ENCODE measurements around the gene COBLL1. TPM values are rescaled to one million over a fixed set of nuclear protein-coding genes. Genes with fewer than 3 reads are reported as not detected.

Gene COBLL1
- total and polyA plus RNA-seq, 2 of the 4 experiments (the other 2 are of a cell fraction) = 0.79 to 1.1 TPM

DNA sequence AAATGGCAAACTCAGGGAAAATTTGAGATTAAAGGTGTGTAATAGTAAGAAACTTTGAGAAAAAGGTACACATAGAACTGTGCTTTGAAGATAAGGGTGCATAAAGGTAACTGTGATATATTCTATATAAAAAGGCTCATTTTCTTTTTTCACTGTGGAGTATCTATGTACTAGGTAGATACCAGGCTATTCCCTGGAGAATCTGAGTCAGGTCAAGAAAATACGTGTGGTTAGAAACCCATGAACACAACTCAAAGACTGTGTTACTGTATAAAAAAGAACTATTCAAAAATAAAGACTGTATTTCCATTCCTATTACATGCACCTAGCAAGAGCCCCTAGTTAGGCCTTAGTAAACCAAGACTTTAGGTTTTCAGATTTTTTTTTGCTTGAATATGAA lies 120.2 kb downstream of the COBLL1 start:
- ChIA-PET POLR2A (ENCODE audit: unreplicated experiment) (no interaction called here), CTCF (no interaction called here)
- Histone ChIP-seq H2BK5ac (ENCODE audit: low read depth, low read length, poor library complexity, severe bottlenecking) (no peak overlapping the region), H3K36me3 (ENCODE audit: control insufficient read depth, insufficient read depth, low read length) (no peaks in the 10 kb centered on the region), H4K8ac (ENCODE audit: low read depth in 2 of 2, low read length in 2 of 2) (no peak overlapping the region), H4K91ac (ENCODE audit: insufficient read depth, low read depth, low read length) (no peak overlapping the region), H3K9me1 (ENCODE audit: insufficient read depth, low read length) (no peaks in the 10 kb centered on the region), H3K18ac (ENCODE audit: low read depth, low read length) (no peak overlapping the region), H2AK9ac (replicated peaks; ENCODE audit: low read depth, low read length, poor library complexity) (no peak overlapping the region), H3K4me1 (ENCODE audit: control insufficient read depth, insufficient read depth, low read length) (no peaks in the 10 kb centered on the region), H2AK5ac (ENCODE audit: low read depth, low read length) (no peak overlapping the region), H3K9ac (ENCODE audit: low read depth, low read length) (no peak overlapping the region), H3K23ac (ENCODE audit: low read depth, low read length) (no peak overlapping the region), H2AFZ (replicated peaks; ENCODE audit: low read length, poor library complexity) (no peak overlapping the region), H3K4ac (ENCODE audit: low read depth, low read length) (no peak overlapping the region), H2BK120ac (ENCODE audit: low read depth, low read length) (no peak overlapping the region), H4K20me1 (ENCODE audit: insufficient read depth, low read length) (no peaks in the 10 kb centered on the region), H3K4me3 (ENCODE audit: insufficient read depth, low read depth, low read length) (no peak overlapping the region), H3K79me1 (ENCODE audit: low read depth in 1 of 2, low read length in 2 of 2) (no peaks in the 10 kb centered on the region), H3K14ac (replicated peaks; ENCODE audit: low read depth, low read length) (no peak overlapping the region), H3K4me2 (ENCODE audit: low read depth, low read length) (no peak overlapping the region), H2BK20ac (ENCODE audit: low read depth, low read length) (no peak overlapping the region), H4K5ac (ENCODE audit: low read depth, low read length) (no peak overlapping the region), H3K27ac (ENCODE audit: insufficient read depth, low read length) (no peak overlapping the region), H3K56ac (ENCODE audit: extremely low read depth, insufficient read depth, low read length) (no peak overlapping the region), H2BK15ac (ENCODE audit: low read depth, low read length) (no peak overlapping the region), H3K27me3 (ENCODE audit: control insufficient read depth, insufficient read depth, low read length) (no peaks in the 10 kb centered on the region), H3K9me3 (ENCODE audit: control insufficient read depth, insufficient read depth, low read length) (no peaks in the 10 kb centered on the region)
- ATAC-seq (ENCODE audit: low read depth) (no peak), DNase-seq (no peak)
- dilution Hi-C loops (cut with HindIII; ENCODE audit: low sequenced_read_pairs, unreplicated experiment) = no loop called here
- intact Hi-C loops (cut with micrococcal nuclease) = no loop called here
- no CpG with 5 or more reads among the region's 1 CpG for WGBS, 2 experiments (ENCODE audit: extremely low coverage in 2 of 2, insufficient read length in 1 of 2)
- TF ChIP-seq RFX5 (IDR thresholded peaks at IDR 0.05; ENCODE audit: low read depth, low read length) (no peak), MAFK (IDR thresholded peaks at IDR 0.05; ENCODE audit: low read depth, low read length) (no peak), CHD1 (IDR thresholded peaks at IDR 0.05; ENCODE audit: low read depth, low read length) (no peak), MXI1 (IDR thresholded peaks at IDR 0.05; ENCODE audit: borderline replicate concordance, low read depth, low read length) (no peak), RCOR1 (IDR thresholded peaks at IDR 0.05; ENCODE audit: insufficient replicate concordance, low read length) (no peak), SMC3 (IDR thresholded peaks at IDR 0.05; ENCODE audit: low read depth, low read length) (no peak), MAZ (IDR thresholded peaks at IDR 0.05; ENCODE audit: borderline replicate concordance, low read depth, low read length) (no peak), RAD21 (IDR thresholded peaks at IDR 0.05; ENCODE audit: low read length) (no peak), CEBPB (IDR thresholded peaks at IDR 0.05; ENCODE audit: low read depth, low read length) (no peak), NFE2L2 (IDR thresholded peaks at IDR 0.05; ENCODE audit: low read depth, low read length) (no peak)
- TF ChIP-seq, protein P1, sequence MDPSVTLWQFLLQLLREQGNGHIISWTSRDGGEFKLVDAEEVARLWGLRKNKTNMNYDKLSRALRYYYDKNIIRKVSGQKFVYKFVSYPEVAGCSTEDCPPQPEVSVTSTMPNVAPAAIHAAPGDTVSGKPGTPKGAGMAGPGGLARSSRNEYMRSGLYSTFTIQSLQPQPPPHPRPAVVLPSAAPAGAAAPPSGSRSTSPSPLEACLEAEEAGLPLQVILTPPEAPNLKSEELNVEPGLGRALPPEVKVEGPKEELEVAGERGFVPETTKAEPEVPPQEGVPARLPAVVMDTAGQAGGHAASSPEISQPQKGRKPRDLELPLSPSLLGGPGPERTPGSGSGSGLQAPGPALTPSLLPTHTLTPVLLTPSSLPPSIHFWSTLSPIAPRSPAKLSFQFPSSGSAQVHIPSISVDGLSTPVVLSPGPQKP (IDR thresholded peaks at IDR 0.05; ENCODE audit: borderline replicate concordance, low read depth, low read length) = no peak
- TF ChIP-seq, protein P2, sequence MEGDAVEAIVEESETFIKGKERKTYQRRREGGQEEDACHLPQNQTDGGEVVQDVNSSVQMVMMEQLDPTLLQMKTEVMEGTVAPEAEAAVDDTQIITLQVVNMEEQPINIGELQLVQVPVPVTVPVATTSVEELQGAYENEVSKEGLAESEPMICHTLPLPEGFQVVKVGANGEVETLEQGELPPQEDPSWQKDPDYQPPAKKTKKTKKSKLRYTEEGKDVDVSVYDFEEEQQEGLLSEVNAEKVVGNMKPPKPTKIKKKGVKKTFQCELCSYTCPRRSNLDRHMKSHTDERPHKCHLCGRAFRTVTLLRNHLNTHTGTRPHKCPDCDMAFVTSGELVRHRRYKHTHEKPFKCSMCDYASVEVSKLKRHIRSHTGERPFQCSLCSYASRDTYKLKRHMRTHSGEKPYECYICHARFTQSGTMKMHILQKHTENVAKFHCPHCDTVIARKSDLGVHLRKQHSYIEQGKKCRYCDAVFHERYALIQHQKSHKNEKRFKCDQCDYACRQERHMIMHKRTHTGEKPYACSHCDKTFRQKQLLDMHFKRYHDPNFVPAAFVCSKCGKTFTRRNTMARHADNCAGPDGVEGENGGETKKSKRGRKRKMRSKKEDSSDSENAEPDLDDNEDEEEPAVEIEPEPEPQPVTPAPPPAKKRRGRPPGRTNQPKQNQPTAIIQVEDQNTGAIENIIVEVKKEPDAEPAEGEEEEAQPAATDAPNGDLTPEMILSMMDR (conservative IDR thresholded peaks at IDR 0.05; ENCODE audit: low read depth, low read length) = no peak
- in situ Hi-C loops (cut with MboI; ENCODE audit: low sequenced_read_pairs) = no loop called here
- BruUV-seq (replicated peaks) = no TSS peak
